HL-60 (cell line): ENCODE measurements around the gene UBAP2.

Source experiments
- DNase-seq, 2 experiments: peaks; one replicate each; pipeline ENCODE4 v3.0.0-alpha.2; 2010 to 2020; ENCODE audit warnings: low read depth in 1 of 2, low spot score in 1 of 2
- H3K27ac ChIP-seq: fragments of 250-450 bp; sonication (Bioruptor Pico); replicated peaks from 2 replicates; pipeline ENCODE4 v1.5.1; 2020; ENCODE audit warnings: mild to moderate bottlenecking, moderate library complexity
- H3K27me3 ChIP-seq: fragments of 250-450 bp; sonication (Bioruptor Pico); 2 replicates; pipeline ENCODE4 v1.5.1; 2021; ENCODE audit warnings: mild to moderate bottlenecking, moderate library complexity; ENCODE audit not compliant: insufficient read depth, poor library complexity, severe bottlenecking
- H3K4me3 ChIP-seq: replicated peaks from 2 replicates; pipeline ENCODE4 v1.5.1; 2011; ENCODE audit warnings: mild to moderate bottlenecking, control low read depth, low read length; ENCODE audit not compliant: insufficient read depth
- CTCF ChIP-seq: IDR thresholded peaks from one replicate; pipeline ENCODE4 v1.5.1; 2011; ENCODE audit warnings: low read length, control low read depth, inconsistent platforms; ENCODE audit not compliant: insufficient read depth
- GABPA ChIP-seq: IDR thresholded peaks from 2 replicates; pipeline ENCODE4 v1.6.1; 2012; ENCODE audit warnings: low read depth
- POLR2AphosphoS5 ChIP-seq: IDR thresholded peaks from 2 replicates; pipeline ENCODE4 v1.6.1; 2012; ENCODE audit warnings: low read depth
- REST ChIP-seq: IDR thresholded peaks from 2 replicates; pipeline ENCODE4 v1.6.1; 2012; ENCODE audit warnings: low read depth; ENCODE audit not compliant: insufficient replicate concordance
- SPI1 ChIP-seq: IDR thresholded peaks from 2 replicates; pipeline ENCODE4 v1.6.1; 2012; ENCODE audit warnings: low read depth, mild to moderate bottlenecking, borderline replicate concordance

The UBAP2 gene

GRCh38 chr9:33946779-33947535, 101.7 kb downstream of the UBAP2 start:
- TF ChIP-seq POLR2AphosphoS5, result no peak
- no peak for TF ChIP-seq REST
- TF ChIP-seq GABPA, result no peak
- no peak for TF ChIP-seq SPI1
- no peak for TF ChIP-seq CTCF
- H3K27ac ChIP-seq, result no peak overlapping the region

GRCh38 chr9:33943389-33943788, 105.3 kb downstream of the UBAP2 start:
- TF ChIP-seq SPI1, result no peak
- no peak for TF ChIP-seq CTCF
- no peak for TF ChIP-seq REST
- TF ChIP-seq GABPA, result no peak
- no peak for TF ChIP-seq POLR2AphosphoS5
- Histone ChIP-seq H3K27ac (no peak overlapping the region), H3K27me3 (no peaks in the 10 kb centered on the region), H3K4me3 (no peak overlapping the region)
- no peak for DNase-seq

More at GRCh38 chr9:33946779-33947535, 101.7 kb downstream of the UBAP2 start:
- Histone ChIP-seq H3K4me3 (no peak overlapping the region), H3K27me3 (no peaks in the 10 kb centered on the region)
- no peak for DNase-seq

GRCh38 chr9:33942471-33943083, 106.1 kb downstream of the UBAP2 start:
- DNase-seq, result no peak
- H3K4me3 ChIP-seq, result no peak overlapping the region
- no peaks in the 10 kb centered on the region for H3K27me3 ChIP-seq
- TF ChIP-seq CTCF, result no peak
- no peak for TF ChIP-seq POLR2AphosphoS5
- TF ChIP-seq GABPA, result no peak
- TF ChIP-seq SPI1, result no peak
- no peak for TF ChIP-seq REST
- no peak overlapping the region for H3K27ac ChIP-seq
